Fibroblast of villous mesenchyme (primary cell): ENCODE data around the gene CCL1. TPM values are rescaled to one million over a fixed set of nuclear protein-coding genes. Genes with fewer than 3 reads are reported as not detected.
"Not testable (repeated sequence)": the region's sequence is repeated elsewhere in the genome, so short reads cannot be mapped to it uniquely, and the experiment has no call there.

ENCODE experiments used
- DNase-seq: peaks from one replicate; pipeline ENCODE4 v3.0.0-alpha.2; 2010; ENCODE audit warnings: low read depth
- H3K4me3 ChIP-seq: 2 replicates; pipeline ENCODE4 v1.5.1; 2011; ENCODE audit warnings: low read depth, mild to moderate bottlenecking, low read length
- CTCF ChIP-seq: IDR thresholded peaks from 2 replicates; pipeline ENCODE4 v1.5.1; 2012; ENCODE audit warnings: low read depth, mild to moderate bottlenecking, low read length; ENCODE audit not compliant: insufficient read depth
- total RNA-seq: library from RNA; depleted of rRNA; stranded (reverse); fragments of >200 nt; gene quantifications from 2 replicates; pipeline ENCODE4 v1.2.3, GENCODE V29; 2012

Gene CCL1
- total RNA-seq, 1 donor = not detected

GRCh38 chr17:34352191-34352590 lies 10.8 kb downstream of the CCL1 start:
- TF ChIP-seq CTCF = no peak
- H3K4me3 ChIP-seq = no peak overlapping the region

GRCh38 chr17:34351096-34351495 lies 11.9 kb downstream of the CCL1 start:
- TF ChIP-seq CTCF = no peak
- H3K4me3 ChIP-seq = no peak overlapping the region
- DNase-seq = no peak

More at GRCh38 chr17:34352191-34352590, 10.8 kb downstream of the CCL1 start:
- peak; percentile 8 for DNase-seq

GRCh38 chr17:34349751-34350150 lies 13.3 kb downstream of the CCL1 start:
- TF ChIP-seq CTCF = no peak
- no peak overlapping the region for H3K4me3 ChIP-seq
- DNase-seq = no peak

- no peak for TF ChIP-seq CTCF
- DNase-seq = no peak
- no peak overlapping the region for H3K4me3 ChIP-seq
Observed at GRCh38 chr17:34347063-34347462, 16.0 kb downstream of the CCL1 start.

- H3K4me3 ChIP-seq = no peak overlapping the region
- TF ChIP-seq CTCF = no peak
- DNase-seq = no peak
Observed at GRCh38 chr17:34341916-34342315, 21.1 kb downstream of the CCL1 start.

GRCh38 chr17:34339138-34339770 lies 23.8 kb downstream of the CCL1 start:
- no peak overlapping the region for H3K4me3 ChIP-seq
- TF ChIP-seq CTCF = no peak
- peak; percentile 18 for DNase-seq

- H3K4me3 ChIP-seq = no peak overlapping the region
- DNase-seq = peak; percentile 56
- no peak for TF ChIP-seq CTCF
Observed at GRCh38 chr17:34337701-34338100, 25.3 kb downstream of the CCL1 start.

- H3K4me3 ChIP-seq = not testable (repeated sequence)
- peak; percentile 84 for DNase-seq
Observed at GRCh38 chr17:34327580-34327979, 35.5 kb downstream of the CCL1 start.
